B cell (primary cell): ENCODE results near the gene IFNL3. TPM values are rescaled to one million over a fixed set of nuclear protein-coding genes. Genes with fewer than 3 reads are reported as not detected.

Source experiments
- ATAC-seq: fragments of 200-7000 bp; cut with Tn5 transposase; one replicate; pipeline ENCODE4 v1.10.0; 2021; ENCODE audit warnings: low read depth, mild to moderate bottlenecking, moderate number of reproducible peaks, moderate library complexity
- CTCF ChIA-PET: fragments of 350-600 bp; sonication (Branson Sonifier 250); formaldehyde crosslinking; loops from one replicate; lab custom pipeline; 2021; ENCODE audit warnings: antibody characterized with exemption, inconsistent platforms; lab: Charles Lee
- POLR2A ChIA-PET: fragments of 350-600 bp; sonication (Branson Sonifier 250); formaldehyde crosslinking; loops from one replicate; lab custom pipeline; 2021; ENCODE audit warnings: antibody characterized with exemption; lab: Charles Lee
- DNase-seq: peaks from one replicate; pipeline ENCODE4 v3.0.0; 2013
- H2AFZ ChIP-seq: 2 replicates; pipeline ENCODE4 v1.6.1; 2012; ENCODE audit warnings: mild to moderate bottlenecking, low read depth, low read length; ENCODE audit not compliant: insufficient read depth, poor library complexity, severe bottlenecking
- H3K27ac ChIP-seq, 2 donors: 1 replicate in 1 of 2; 2 replicates in 1 of 2; pipeline ENCODE4 v1.5.1; 2012 to 2013; ENCODE audit warnings: low read length in 2 of 2, mild to moderate bottlenecking in 2 of 2, moderate library complexity in 1 of 2
- H3K27me3 ChIP-seq, 4 experiments: fragments of 200-600 bp in 1 of 4; sonication (generic) in 1 of 4; replicated peaks in 1 of 4; 1 replicate in 2 of 4; 2 replicates in 2 of 4; pipeline versions ENCODE4 v1.6.1 to v1.7.0; 2013 to 2016; ENCODE audit warnings: low read length in 3 of 4, mild to moderate bottlenecking in 2 of 4, mixed read lengths in 1 of 4, moderate library complexity in 1 of 4; ENCODE audit not compliant: insufficient read depth in 4 of 4, control insufficient read depth in 3 of 4; ENCODE audit errors: control extremely low read depth in 1 of 4
- H3K36me3 ChIP-seq, 2 experiments: replicated peaks in 1 of 2; 1 replicate in 1 of 2; 2 replicates in 1 of 2; pipeline versions ENCODE4 v1.6.1 to v1.7.1; 2013; ENCODE audit warnings: low read length in 1 of 2; ENCODE audit not compliant: insufficient read depth in 2 of 2, control insufficient read depth in 1 of 2; ENCODE audit errors: control extremely low read depth in 1 of 2, extremely low read depth in 1 of 2
- H3K4me1 ChIP-seq, 2 donors: fragments of 200-600 bp in 1 of 2; sonication (generic) in 1 of 2; 1 replicate in 1 of 2; 2 replicates in 1 of 2; pipeline versions ENCODE4 v1.5.1 to v1.6.1; 2013 to 2017; ENCODE audit warnings: low read length in 2 of 2; ENCODE audit not compliant: control insufficient read depth in 2 of 2, insufficient read depth in 2 of 2
- H3K4me2 ChIP-seq: replicated peaks from 2 replicates; pipeline ENCODE3; 2012; ENCODE audit warnings: mild to moderate bottlenecking, low read depth, low read length; ENCODE audit not compliant: poor library complexity, severe bottlenecking
- H3K4me3 ChIP-seq, 5 experiments: fragments of 200-600 bp in 1 of 5; sonication (generic) in 1 of 5; 1 replicate in 3 of 5; 2 replicates in 2 of 5; pipeline versions ENCODE4 v1.5.1 to v1.7.0; 2011 to 2016; ENCODE audit warnings: low read length in 4 of 5, mild to moderate bottlenecking in 4 of 5, low read depth in 2 of 5, control low read depth in 1 of 5, moderate library complexity in 1 of 5; ENCODE audit not compliant: insufficient read depth in 1 of 5; ENCODE audit errors: control extremely low read depth in 1 of 5, extremely low read depth in 1 of 5
- H3K79me2 ChIP-seq: fragments of 200-600 bp; sonication (generic); one replicate; pipeline ENCODE4 v1.6.0; 2016; ENCODE audit warnings: low read length; ENCODE audit not compliant: control insufficient read depth, insufficient read depth
- H3K9ac ChIP-seq: fragments of 200-600 bp; sonication (generic); 2 replicates; pipeline ENCODE4 v1.6.1; 2017; ENCODE audit warnings: mild to moderate bottlenecking, low read length, moderate library complexity
- H3K9me3 ChIP-seq, 3 donors: one replicate each; pipeline versions ENCODE4 v1.6.1 to v1.7.1; 2013; ENCODE audit warnings: low read length in 2 of 3; ENCODE audit not compliant: control insufficient read depth in 2 of 3, insufficient read depth in 1 of 3; ENCODE audit errors: control extremely low read depth in 1 of 3
- H4K20me1 ChIP-seq: 2 replicates; pipeline ENCODE4 v1.6.0; 2012; ENCODE audit warnings: mild to moderate bottlenecking, low read length; ENCODE audit not compliant: insufficient read depth, control insufficient read depth, poor library complexity, severe bottlenecking
- H3K27ac Mint-ChIP-seq: one replicate; pipeline ENCODE4 v1.8.0; 2021; ENCODE audit warnings: mixed read lengths
- H3K27me3 Mint-ChIP-seq: one replicate; pipeline ENCODE4 v1.8.0; 2021; ENCODE audit warnings: mixed read lengths
- H3K4me1 Mint-ChIP-seq: one replicate; pipeline ENCODE4 v1.8.0; 2021; ENCODE audit warnings: mixed read lengths
- H3K4me3 Mint-ChIP-seq: one replicate; pipeline ENCODE4 v1.8.0; 2021; ENCODE audit warnings: mixed read lengths
- H3K9me3 Mint-ChIP-seq: one replicate; pipeline ENCODE4 v1.8.0; 2022; ENCODE audit warnings: mixed read lengths; ENCODE audit not compliant: insufficient read depth
- CTCF ChIP-seq: fragments of 200-600 bp; IDR thresholded peaks from one replicate; pipeline ENCODE4 v1.8.0; 2022; ENCODE audit warnings: antibody characterized with exemption, mild to moderate bottlenecking
- EZH2 ChIP-seq: IDR thresholded peaks from 2 replicates; pipeline ENCODE4 v1.6.1; 2012; ENCODE audit warnings: borderline replicate concordance, low read depth, mild to moderate bottlenecking, moderate library complexity, low read length; ENCODE audit not compliant: insufficient read depth, poor library complexity, severe bottlenecking
- WGBS: methylation state at CpG from one replicate; pipeline ENCODE4 v1.1.5; 2013; ENCODE audit warnings: missing lambda C conversion rate; ENCODE audit not compliant: insufficient coverage; 5-methylcytosine and 5-hydroxymethylcytosine counted together
- intact Hi-C: fragments of 100-400 bp; cut with micrococcal nuclease; formaldehyde crosslinking; loops from one replicate; pipeline ENCODE4 v1.10.0; 2022
- polyA plus RNA-seq: library from polyadenylated mRNA; depleted of rRNA; stranded (reverse); fragments of >200 nt; gene quantifications from 2 replicates; pipeline ENCODE4 v1.2.3, GENCODE V29; 2012
- total RNA-seq, 2 donors: library from RNA; stranded (reverse); fragments of 120-200 nt in 1 of 2; gene quantifications; 1 replicate in 1 of 2; 2 replicates in 1 of 2; pipeline versions ENCODE4 v1.2.3 to v1.2.4, GENCODE V29; 2013 to 2022

The IFNL3 gene
- total and polyA plus RNA-seq, 2 donors (not counting 1 experiment from before 2014, with no cell fraction given) = not detected

GRCh38 chr19:39205449-39205764 lies 39.4 kb downstream of the IFNL3 start:
- no peak overlapping the region for H3K9ac ChIP-seq
- WGBS = no CpG with 5 or more reads among the region's 3 CpGs
- CTCF ChIA-PET = no interaction called here
- POLR2A ChIA-PET = no interaction called here
- H3K27ac ChIP-seq = no peak overlapping the region
- ATAC-seq = no peak
- H3K27me3 ChIP-seq = peaks cover 0 to 29% (median 9%) of the 10 kb centered on the region in 4 experiments
- Mint-ChIP-seq H3K9me3 (no peaks in the 10 kb centered on the region), H3K27me3 (peaks cover 44% of the 10 kb centered on the region), H3K27ac (no peak overlapping the region), H3K4me1 (no peaks in the 10 kb centered on the region), H3K4me3 (no peak overlapping the region)
- H3K4me1 ChIP-seq = no peaks in the 10 kb centered on the region
- no peaks in the 10 kb centered on the region for H4K20me1 ChIP-seq
- no peak for DNase-seq
- H3K79me2 ChIP-seq = no peaks in the 10 kb centered on the region
- no peak overlapping the region for H2AFZ ChIP-seq
- no peak for TF ChIP-seq CTCF
- no peak for TF ChIP-seq EZH2
- H3K4me2 ChIP-seq = no peak overlapping the region
- H3K4me3 ChIP-seq = no peak overlapping the region
- no peaks in the 10 kb centered on the region for H3K9me3 ChIP-seq
- no peaks in the 10 kb centered on the region for H3K36me3 ChIP-seq
- intact Hi-C loops = no loop called here

GRCh38 chr19:39203372-39204341 lies 41.1 kb downstream of the IFNL3 start, which contains the start of gene SYCN:
TSS of gene SYCN (minus strand) at chr19:39204263. CDS start at chr19:39204254, 9 bp downstream.
- Histone ChIP-seq H2AFZ (no peak within 1 kb of the TSS), H3K9me3 (no peaks in the 10 kb centered on the region), H3K4me3 (no peak within 1 kb of the TSS), H3K27me3 (peaks cover 0 to 44% (median 11%) of the 10 kb centered on the region in 4 experiments), H3K9ac (no peak within 1 kb of the TSS), H3K4me1 (no peaks in the 10 kb centered on the region), H3K4me2 (no peak within 1 kb of the TSS), H3K36me3 (no peaks in the 10 kb centered on the region), H4K20me1 (no peaks in the 10 kb centered on the region), H3K27ac (no peak within 1 kb of the TSS), H3K79me2 (no peaks in the 10 kb centered on the region)
- TF ChIP-seq EZH2 (no peak), CTCF (no peak)
- H3K4me1 Mint-ChIP-seq = no peaks in the 10 kb centered on the region
- DNase-seq = no peak
- H3K4me3 Mint-ChIP-seq = no peak within 1 kb of the TSS
- no peak within 1 kb of the TSS for H3K27ac Mint-ChIP-seq
- no peaks in the 10 kb centered on the region for H3K9me3 Mint-ChIP-seq
- ATAC-seq = no peak
- H3K27me3 Mint-ChIP-seq = peaks cover 53% of the 10 kb centered on the region
- CTCF ChIA-PET = interaction anchor here (0.6 to 1.1 kb wide), 2 partner anchors 9 to 124 kb away, joined by 3 to 4 read pairs; no protein-coding TSS in a partner anchor
- POLR2A ChIA-PET = no interaction called here
- WGBS = 31% methylated on average over 57 of the region's 57 CpGs
- intact Hi-C loops = no loop called here
